Liver (tissue), 3 donors: ENCODE data around the gene IL23A.

ENCODE experiments used
- CTCF ChIP-seq: fragments of 150-350 bp; IDR thresholded peaks from 2 replicates; pipeline ENCODE4 v1.5.1; 2017; ENCODE audit warnings: improper control_type of control experiment, low read depth, low read length; ENCODE audit not compliant: missing input control
- EGR1 ChIP-seq, 2 donors: IDR thresholded peaks; 2 replicates each; pipeline ENCODE4 v1.6.1; 2016 to 2018; ENCODE audit warnings: antibody characterized with exemption in 2 of 2, low read depth in 2 of 2
- GABPA ChIP-seq, 2 donors: IDR thresholded peaks in 1 of 2; conservative IDR thresholded peaks in 1 of 2; 2 replicates each; pipeline ENCODE4 v1.6.1; 2016; ENCODE audit warnings: antibody characterized with exemption in 2 of 2, mild to moderate bottlenecking in 1 of 2, moderate library complexity in 1 of 2
- MAX ChIP-seq: IDR thresholded peaks from 2 replicates; pipeline ENCODE4 v1.6.1; 2016; ENCODE audit warnings: antibody characterized with exemption
- RAD21 ChIP-seq, 2 donors: IDR thresholded peaks; 2 replicates each; pipeline ENCODE4 v1.6.1; 2016; ENCODE audit warnings: antibody characterized with exemption in 2 of 2, mild to moderate bottlenecking in 2 of 2
- REST ChIP-seq: IDR thresholded peaks from 2 replicates; pipeline ENCODE4 v1.6.1; 2016; ENCODE audit warnings: antibody characterized with exemption, mild to moderate bottlenecking
- TAF1 ChIP-seq: conservative IDR thresholded peaks from 2 replicates; pipeline ENCODE4 v1.6.1; 2016; ENCODE audit warnings: antibody characterized with exemption, mild to moderate bottlenecking
- ZBTB33 ChIP-seq: IDR thresholded peaks from 2 replicates; pipeline ENCODE4 v1.6.1; 2016; ENCODE audit warnings: antibody characterized with exemption
- donor health status: healthy.
- donor health status: healthy.

- no peak for TF ChIP-seq RAD21 (IDR thresholded peaks at IDR 0.05)
- TF ChIP-seq CTCF, result no peak
- no peak for TF ChIP-seq TAF1
- no peak for TF ChIP-seq ZBTB33
- TF ChIP-seq REST, result no peak
- TF ChIP-seq GABPA (IDR thresholded peaks at IDR 0.05 in 1 of 2, conservative IDR thresholded peaks at IDR 0.05 in 1 of 2), result no peak
- no peak for TF ChIP-seq MAX
- TF ChIP-seq EGR1 (IDR thresholded peaks at IDR 0.05; ENCODE audit: low read depth in 2 of 2), result no peak
Measured at GRCh38 chr12:56334490-56334793, 4.2 kb upstream of the IL23A start.
